Right lobe of liver (tissue), 4 donors: Measurements from ENCODE around the gene LLGL1.

Experiments used
- POLR2A ChIP-seq: fragments of 450-650 bp; IDR thresholded peaks from one replicate; pipeline ENCODE4 v1.6.1; 2017; ENCODE audit warnings: antibody characterized with exemption, mild to moderate bottlenecking
- TF ChIP-seq, protein P1 (sequence below), 4 donors: fragments of 200-600 bp in 3 of 4; fragments of 450-650 bp in 1 of 4; IDR thresholded peaks; one replicate each; pipeline versions ENCODE4 v1.5.1 to v1.8.0; 2016 to 2022; ENCODE audit warnings: antibody characterized with exemption in 4 of 4, mild to moderate bottlenecking in 2 of 4
- donor health status: DM: no; HTN: no; CAD: no.
- donor health status: DM: no; HTN: no; CAD: no.
- donor health status: DM: no; HTN: yes; CAD: no.

DNA sequence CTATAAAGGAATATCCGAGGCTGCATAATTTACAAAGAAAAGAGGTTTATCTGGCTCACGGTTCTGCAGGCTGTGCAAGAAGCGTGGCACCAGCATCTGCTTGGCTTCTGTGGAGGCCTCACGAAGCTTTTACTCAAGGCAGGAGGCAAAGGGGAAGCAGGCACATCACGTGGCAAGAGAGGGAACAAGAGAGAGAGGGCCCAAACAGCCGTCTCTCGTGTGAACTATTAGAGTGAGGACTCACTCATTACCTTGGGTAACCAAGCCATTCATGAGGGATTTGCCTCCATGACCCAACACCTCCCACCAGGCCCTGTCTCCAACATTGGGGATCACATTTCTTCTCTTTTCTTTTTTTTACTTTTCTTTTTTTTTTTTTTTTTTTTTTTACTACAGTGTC is 49.3 kb upstream of the LLGL1 start:
- TF ChIP-seq, protein P1, sequence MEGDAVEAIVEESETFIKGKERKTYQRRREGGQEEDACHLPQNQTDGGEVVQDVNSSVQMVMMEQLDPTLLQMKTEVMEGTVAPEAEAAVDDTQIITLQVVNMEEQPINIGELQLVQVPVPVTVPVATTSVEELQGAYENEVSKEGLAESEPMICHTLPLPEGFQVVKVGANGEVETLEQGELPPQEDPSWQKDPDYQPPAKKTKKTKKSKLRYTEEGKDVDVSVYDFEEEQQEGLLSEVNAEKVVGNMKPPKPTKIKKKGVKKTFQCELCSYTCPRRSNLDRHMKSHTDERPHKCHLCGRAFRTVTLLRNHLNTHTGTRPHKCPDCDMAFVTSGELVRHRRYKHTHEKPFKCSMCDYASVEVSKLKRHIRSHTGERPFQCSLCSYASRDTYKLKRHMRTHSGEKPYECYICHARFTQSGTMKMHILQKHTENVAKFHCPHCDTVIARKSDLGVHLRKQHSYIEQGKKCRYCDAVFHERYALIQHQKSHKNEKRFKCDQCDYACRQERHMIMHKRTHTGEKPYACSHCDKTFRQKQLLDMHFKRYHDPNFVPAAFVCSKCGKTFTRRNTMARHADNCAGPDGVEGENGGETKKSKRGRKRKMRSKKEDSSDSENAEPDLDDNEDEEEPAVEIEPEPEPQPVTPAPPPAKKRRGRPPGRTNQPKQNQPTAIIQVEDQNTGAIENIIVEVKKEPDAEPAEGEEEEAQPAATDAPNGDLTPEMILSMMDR (IDR thresholded peaks at IDR 0.05), result no peak
- no peak for TF ChIP-seq POLR2A
